GM12874 (cell line): ENCODE data around the gene GIT1.

Experiments
- CTCF ChIP-seq: IDR thresholded peaks from 2 replicates; pipeline ENCODE4 v1.5.1; 2011; ENCODE audit warnings: low read depth, mild to moderate bottlenecking, control low read depth, low read length, moderate library complexity; ENCODE audit not compliant: insufficient read depth

GIT1 gene

GRCh38 chr17:29589524-29590410 lies at the start of gene GIT1:
TSS of gene GIT1 (minus strand) at chr17:29589648. CDS start at chr17:29589378, 270 bp downstream.
- no peak for TF ChIP-seq CTCF

- no peak for TF ChIP-seq CTCF
Measured at GRCh38 chr17:29633886-29634285, 44.4 kb upstream of the GIT1 start.

GRCh38 chr17:29630630-29631193 lies 41.3 kb upstream of the GIT1 start:
- TF ChIP-seq CTCF = no peak

- TF ChIP-seq CTCF = no peak
Measured at GRCh38 chr17:29629839-29630238, 40.4 kb upstream of the GIT1 start.

GRCh38 chr17:29628644-29629043 lies 39.2 kb upstream of the GIT1 start:
- TF ChIP-seq CTCF = no peak

- no peak for TF ChIP-seq CTCF
Measured at GRCh38 chr17:29627951-29628350, 38.5 kb upstream of the GIT1 start.

- TF ChIP-seq CTCF = no peak
Measured at GRCh38 chr17:29625037-29625750, 35.7 kb upstream of the GIT1 start.
